Measurements from ENCODE around the gene PDGFC.

DNA sequence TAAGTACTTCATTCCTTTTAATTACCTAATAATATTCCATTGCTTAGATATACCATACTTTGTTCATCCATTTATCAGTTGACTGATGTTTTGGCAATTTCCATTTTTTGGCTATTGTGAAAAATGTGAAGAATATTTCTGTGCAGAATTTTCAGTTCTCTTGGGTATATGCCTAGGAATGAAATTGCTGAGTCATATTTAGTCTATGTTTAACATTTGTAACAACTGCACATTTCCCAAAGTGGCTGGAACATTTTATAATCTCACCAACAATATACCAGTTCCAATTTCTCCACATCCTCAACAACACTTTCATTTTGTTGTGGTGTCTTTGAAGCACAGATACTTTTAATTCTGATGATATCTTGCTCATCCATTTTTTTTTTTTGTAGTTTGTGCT lies 215.5 kb downstream of the PDGFC start:
- TF ChIP-seq CBX5 (IDR thresholded peaks at IDR 0.05; ENCODE audit: low read depth, low read length) (no peak), CEBPB (IDR thresholded peaks at IDR 0.05; ENCODE audit: low read depth, low read length) (no peak)
